Activated naive CD4-positive, alpha-beta T cell treated with anti-CD3 and anti-CD28 coated beads for 36 hours (primary cell): ENCODE data around the gene RAC3. TPM values are rescaled to one million over a fixed set of nuclear protein-coding genes. Genes with fewer than 3 reads are reported as not detected.

Experiments
- CTCF ChIA-PET: fragments of 350-600 bp; sonication (Branson Sonifier 250); formaldehyde crosslinking; loops from one replicate; lab custom pipeline; 2021; ENCODE audit warnings: antibody characterized with exemption; lab: Charles Lee
- DNase-seq: peaks from one replicate; pipeline ENCODE4 v3.0.0-alpha.2; 2020
- H3K27ac Mint-ChIP-seq: one replicate; pipeline ENCODE4 v1.8.0; 2021; ENCODE audit warnings: mild to moderate bottlenecking, mixed read lengths
- H3K27me3 Mint-ChIP-seq: one replicate; pipeline ENCODE4 v1.8.0; 2021; ENCODE audit warnings: low read depth, mixed read lengths
- H3K36me3 Mint-ChIP-seq: one replicate; pipeline ENCODE4 v1.8.0; 2021; ENCODE audit warnings: low read depth, mixed read lengths
- H3K4me1 Mint-ChIP-seq: one replicate; pipeline ENCODE4 v1.8.0; 2021; ENCODE audit warnings: low read depth, mixed read lengths
- H3K4me3 Mint-ChIP-seq: one replicate; pipeline ENCODE4 v1.8.0; 2021; ENCODE audit warnings: mild to moderate bottlenecking, moderate library complexity, mixed read lengths
- H3K9me3 Mint-ChIP-seq: one replicate; pipeline ENCODE4 v1.8.0; 2021; ENCODE audit warnings: mixed read lengths
- intact Hi-C: fragments of 100-400 bp; cut with micrococcal nuclease; formaldehyde crosslinking; loops from one replicate; pipeline ENCODE4 v1.15.1; 2023
- total RNA-seq, 2 experiments: library from RNA; stranded (reverse); gene quantifications; one replicate each; pipeline ENCODE4 v1.2.3, GENCODE V29; 2021

RAC3 gene
- total RNA-seq, 2 experiments from 2014 or later = 4.5 to 4.8 TPM

- Mint-ChIP-seq H3K36me3 (peaks cover 12% of the 10 kb centered on the region), H3K4me1 (peaks cover 26% of the 10 kb centered on the region), H3K4me3 (no peak overlapping the region), H3K27me3 (no peaks in the 10 kb centered on the region), H3K27ac (no peak overlapping the region), H3K9me3 (no peaks in the 10 kb centered on the region)
- CTCF ChIA-PET = interaction anchor here (7.3 kb wide), 1 partner anchor 64 kb away, joined by 95 read pairs; the partner anchor contains the start of gene NOTUM
- no peak for DNase-seq
- intact Hi-C loops = loop anchor here (10.0 kb wide), 1 partner anchor 510 kb away; the partner anchor contains the start of gene ACTG1
These were observed 6.6 kb upstream of the RAC3 start for GRCh38 chr17:82024859-82025258.

GRCh38 chr17:82025401-82026107, 5.9 kb upstream of the RAC3 start:
- peaks cover 22% of the 10 kb centered on the region for H3K4me1 Mint-ChIP-seq
- DNase-seq = no peak
- no peaks in the 10 kb centered on the region for H3K9me3 Mint-ChIP-seq
- no peaks in the 10 kb centered on the region for H3K27me3 Mint-ChIP-seq
- intact Hi-C loops = loop anchor here (10.0 kb wide), 1 partner anchor 511 kb away; the partner anchor contains the start of gene ACTG1
- peaks cover 12% of the 10 kb centered on the region for H3K36me3 Mint-ChIP-seq
- CTCF ChIA-PET = interaction anchor here (0.6 to 7.3 kb wide), 2 partner anchors 64 to 85 kb away, joined by 3 to 95 read pairs; partner anchors contain the start of gene NOTUM
- H3K4me3 Mint-ChIP-seq = no peak overlapping the region
- H3K27ac Mint-ChIP-seq = no peak overlapping the region

- Mint-ChIP-seq H3K4me1 (peaks cover 10% of the 10 kb centered on the region), H3K4me3 (no peak overlapping the region), H3K27ac (no peak overlapping the region), H3K36me3 (peaks cover 6% of the 10 kb centered on the region), H3K9me3 (no peaks in the 10 kb centered on the region), H3K27me3 (no peaks in the 10 kb centered on the region)
- DNase-seq = no peak
- intact Hi-C loops = loop anchor here (10.0 kb wide), 1 partner anchor 513 kb away; the partner anchor contains the start of gene ACTG1
- CTCF ChIA-PET = interaction anchor here (2.5 to 3.3 kb wide), 2 partner anchors 8 to 9 kb away, joined by 6 to 23 read pairs; partner anchors contain the start of gene DCXR
These were observed 3.2 kb upstream of the RAC3 start for GRCh38 chr17:82028246-82028645.

- H3K27ac Mint-ChIP-seq = no peak overlapping the region
- peaks cover 6% of the 10 kb centered on the region for H3K4me1 Mint-ChIP-seq
- peaks cover 6% of the 10 kb centered on the region for H3K36me3 Mint-ChIP-seq
- no peaks in the 10 kb centered on the region for H3K27me3 Mint-ChIP-seq
- CTCF ChIA-PET = interaction anchor here (2.0 to 3.3 kb wide), 4 partner anchors 8 to 126 kb away, joined by 6 to 23 read pairs (median 18); partner anchors contain the start of genes DCXR and NOTUM
- H3K4me3 Mint-ChIP-seq = no peak overlapping the region
- intact Hi-C loops = loop anchor here (10.0 kb wide), 1 partner anchor 514 kb away; the partner anchor contains the start of gene ACTG1
- DNase-seq = no peak
- H3K9me3 Mint-ChIP-seq = no peaks in the 10 kb centered on the region
These were observed 2.5 kb upstream of the RAC3 start for GRCh38 chr17:82028966-82029365.

- peaks cover 3% of the 10 kb centered on the region for H3K4me1 Mint-ChIP-seq
- DNase-seq = no peak
- CTCF ChIA-PET = interaction anchor here (0.5 to 3.3 kb wide), 10 partner anchors 8 to 321 kb away, joined by 3 to 23 read pairs (median 8); partner anchors contain the start of genes DCXR, DUS1L and NOTUM
- intact Hi-C loops = loop anchor here (10.0 kb wide), 1 partner anchor 515 kb away; the partner anchor contains the start of gene ACTG1
- no peaks in the 10 kb centered on the region for H3K9me3 Mint-ChIP-seq
- no peak overlapping the region for H3K4me3 Mint-ChIP-seq
- no peak overlapping the region for H3K27ac Mint-ChIP-seq
- peaks cover 6% of the 10 kb centered on the region for H3K36me3 Mint-ChIP-seq
- no peaks in the 10 kb centered on the region for H3K27me3 Mint-ChIP-seq
These were observed 2.1 kb upstream of the RAC3 start for GRCh38 chr17:82029391-82029790.

- Mint-ChIP-seq H3K27ac (no peak overlapping the region), H3K4me3 (no peak overlapping the region), H3K27me3 (no peaks in the 10 kb centered on the region), H3K36me3 (peaks cover 6% of the 10 kb centered on the region), H3K4me1 (peaks cover 3% of the 10 kb centered on the region), H3K9me3 (no peaks in the 10 kb centered on the region)
- DNase-seq = no peak
- CTCF ChIA-PET = interaction anchor here (0.5 to 3.3 kb wide), 18 partner anchors 8 to 466 kb away, joined by 3 to 23 read pairs (median 5); partner anchors contain the start of genes DCXR, DUS1L and NOTUM
- intact Hi-C loops = loop anchor here (1.0 to 10.0 kb wide), 5 partner anchors 68 to 515 kb away; partner anchors contain the start of genes ACTG1, FASN and TEX19
These were observed 1.4 kb upstream of the RAC3 start for GRCh38 chr17:82029990-82030469.

- H3K36me3 Mint-ChIP-seq = peaks cover 6% of the 10 kb centered on the region
- CTCF ChIA-PET = interaction anchor here (0.6 to 3.3 kb wide), 22 partner anchors 10 to 466 kb away, joined by 3 to 23 read pairs (median 4); partner anchors contain the start of genes DUS1L and NOTUM
- intact Hi-C loops = loop anchor here (1.0 to 10.0 kb wide), 4 partner anchors 68 to 384 kb away; partner anchors contain the start of genes FASN and TEX19
- peak overlapping the region; percentile 76 for H3K4me3 Mint-ChIP-seq
- no peak overlapping the region for H3K27ac Mint-ChIP-seq
- peaks cover 8% of the 10 kb centered on the region for H3K4me1 Mint-ChIP-seq
- H3K9me3 Mint-ChIP-seq = no peaks in the 10 kb centered on the region
- DNase-seq = peak; percentile 90
- no peaks in the 10 kb centered on the region for H3K27me3 Mint-ChIP-seq
These were observed 792 bp upstream of the RAC3 start for GRCh38 chr17:82030470-82031302.

- Mint-ChIP-seq H3K4me1 (peaks cover 14% of the 10 kb centered on the region), H3K4me3 (peak overlapping the region; percentile 43), H3K27ac (no peak overlapping the region), H3K36me3 (peaks cover 6% of the 10 kb centered on the region), H3K27me3 (no peaks in the 10 kb centered on the region), H3K9me3 (no peaks in the 10 kb centered on the region)
- DNase-seq = peak; percentile 50
- CTCF ChIA-PET = interaction anchor here (1.1 to 1.5 kb wide), 2 partner anchors 9 to 73 kb away, joined by 4 to 5 read pairs; partner anchors contain the start of genes CENPX and LRRC45
- intact Hi-C loops = loop anchor here (1.0 to 10.0 kb wide), 2 partner anchors 9 to 323 kb away; partner anchors contain the start of genes LRRC45 and TEX19
These were observed 578 bp downstream of the RAC3 start for GRCh38 chr17:82031885-82032627.

- Mint-ChIP-seq H3K27ac (no peak overlapping the region), H3K9me3 (no peaks in the 10 kb centered on the region), H3K27me3 (no peaks in the 10 kb centered on the region), H3K36me3 (peaks cover 5% of the 10 kb centered on the region), H3K4me3 (no peak overlapping the region), H3K4me1 (peaks cover 20% of the 10 kb centered on the region)
- no peak for DNase-seq
- CTCF ChIA-PET = interaction anchor here (1.5 to 2.3 kb wide), 2 partner anchors 10 to 120 kb away, joined by 4 to 6 read pairs; partner anchors contain the start of genes CENPX and LRRC45
- intact Hi-C loops = loop anchor here (10.0 kb wide), 1 partner anchor 321 kb away; the partner anchor contains the start of gene TEX19
These were observed 2.0 kb downstream of the RAC3 start for GRCh38 chr17:82033359-82034085.

GRCh38 chr17:82034371-82035011, 3.0 kb downstream of the RAC3 start:
- no peaks in the 10 kb centered on the region for H3K27me3 Mint-ChIP-seq
- no peaks in the 10 kb centered on the region for H3K9me3 Mint-ChIP-seq
- no peak for DNase-seq
- CTCF ChIA-PET = interaction anchor here (2.1 to 2.3 kb wide), 2 partner anchors 75 to 120 kb away, joined by 6 to 7 read pairs; no protein-coding TSS in a partner anchor
- H3K36me3 Mint-ChIP-seq = peaks cover 5% of the 10 kb centered on the region
- no peak overlapping the region for H3K27ac Mint-ChIP-seq
- intact Hi-C loops = loop anchor here (10.0 kb wide), 1 partner anchor 320 kb away; the partner anchor contains the start of gene TEX19
- H3K4me1 Mint-ChIP-seq = peaks cover 25% of the 10 kb centered on the region
- H3K4me3 Mint-ChIP-seq = no peak overlapping the region
